ENCODE measurements around the gene FHIT.

The FHIT gene

DNA sequence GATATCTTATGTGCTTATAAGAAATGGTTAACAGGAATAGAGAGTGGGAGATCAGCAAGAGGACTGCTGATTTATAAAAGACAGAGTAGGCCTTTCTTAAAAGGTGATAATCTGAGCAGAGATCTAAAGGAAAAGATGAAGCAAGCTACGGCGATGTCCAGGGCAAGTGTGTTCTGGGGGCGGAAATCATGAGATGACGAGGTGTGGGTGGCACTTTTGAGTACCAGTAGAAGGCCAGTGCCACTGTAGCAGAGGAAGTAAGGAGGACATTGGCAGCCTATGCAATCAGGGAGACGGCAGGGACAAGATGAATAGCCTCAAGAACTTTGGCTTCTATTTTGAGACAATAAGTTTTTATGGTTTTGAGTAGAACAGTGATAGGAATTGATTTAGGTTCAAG lies 492.4 kb downstream of the FHIT start:
- Mint-ChIP-seq H3K9me3 (peaks cover 19% of the 10 kb centered on the region), H3K36me3 (ENCODE audit: low read depth) (no peaks in the 10 kb centered on the region), H3K4me3 (no peak overlapping the region), H3K27me3 (no peaks in the 10 kb centered on the region), H3K27ac (peak overlapping the region; percentile 4), H3K4me1 (ENCODE audit: low read depth) (peaks cover 46% of the 10 kb centered on the region)
- intact Hi-C loops (cut with micrococcal nuclease), result no loop called here

DNA sequence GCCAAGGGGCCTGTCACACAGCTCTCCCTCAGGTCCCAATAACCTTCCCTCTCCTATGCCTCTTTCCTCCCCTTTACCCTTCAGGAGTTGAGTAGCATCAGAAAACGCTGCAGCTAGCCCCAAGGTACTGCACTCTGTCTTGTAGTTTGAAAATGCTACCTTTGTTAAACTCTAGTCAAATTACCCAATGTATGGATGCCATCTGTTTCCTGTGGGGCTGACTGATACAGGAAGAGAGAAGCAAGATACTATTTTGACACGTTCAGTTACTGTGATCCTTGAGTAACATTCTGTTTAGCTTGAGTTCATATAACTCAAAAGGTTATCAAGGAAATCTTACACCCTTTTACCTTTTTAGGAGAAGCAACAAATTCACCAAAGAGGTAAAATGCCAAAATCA lies 493.1 kb downstream of the FHIT start:
- H3K36me3 Mint-ChIP-seq (ENCODE audit: low read depth), result no peaks in the 10 kb centered on the region
- peaks cover 19% of the 10 kb centered on the region for H3K9me3 Mint-ChIP-seq
- no peaks in the 10 kb centered on the region for H3K27me3 Mint-ChIP-seq
- intact Hi-C loops (cut with micrococcal nuclease), result no loop called here
- no peak overlapping the region for H3K4me3 Mint-ChIP-seq
- peaks cover 46% of the 10 kb centered on the region for H3K4me1 Mint-ChIP-seq (ENCODE audit: low read depth)
- H3K27ac Mint-ChIP-seq, result no peak overlapping the region

DNA sequence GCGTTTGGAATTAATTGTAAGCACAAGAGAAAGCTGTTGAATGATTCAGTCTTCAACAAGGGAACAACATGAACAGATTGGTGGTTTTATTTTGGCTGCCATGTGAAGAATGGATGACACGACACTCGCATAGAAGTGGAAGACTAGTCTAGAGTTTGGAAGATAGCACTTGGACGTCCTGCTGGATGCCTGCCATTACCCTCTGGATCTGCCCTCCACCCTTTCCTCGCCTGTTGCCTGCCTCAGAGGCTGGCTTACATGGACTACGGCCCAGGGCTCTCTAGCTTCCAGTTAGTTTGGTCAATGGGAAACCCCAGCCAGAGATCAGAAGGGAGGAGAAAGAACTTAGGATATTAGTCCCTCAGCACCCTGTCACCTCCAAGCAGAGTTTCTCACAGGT lies 493.5 kb downstream of the FHIT start:
- H3K27me3 Mint-ChIP-seq, result no peaks in the 10 kb centered on the region
- intact Hi-C loops (cut with micrococcal nuclease), result no loop called here
- H3K27ac Mint-ChIP-seq, result no peak overlapping the region
- peaks cover 19% of the 10 kb centered on the region for H3K9me3 Mint-ChIP-seq
- H3K36me3 Mint-ChIP-seq (ENCODE audit: low read depth), result no peaks in the 10 kb centered on the region
- H3K4me3 Mint-ChIP-seq, result no peak overlapping the region
- H3K4me1 Mint-ChIP-seq (ENCODE audit: low read depth), result peaks cover 46% of the 10 kb centered on the region

GRCh38 chr3:60756241-60757030 lies 494.8 kb downstream of the FHIT start:
- Mint-ChIP-seq H3K27me3 (no peaks in the 10 kb centered on the region), H3K9me3 (peaks cover 19% of the 10 kb centered on the region), H3K36me3 (ENCODE audit: low read depth) (no peaks in the 10 kb centered on the region), H3K4me1 (ENCODE audit: low read depth) (peaks cover 46% of the 10 kb centered on the region), H3K27ac (no peak overlapping the region), H3K4me3 (no peak overlapping the region)
- intact Hi-C loops (cut with micrococcal nuclease), result no loop called here

DNA sequence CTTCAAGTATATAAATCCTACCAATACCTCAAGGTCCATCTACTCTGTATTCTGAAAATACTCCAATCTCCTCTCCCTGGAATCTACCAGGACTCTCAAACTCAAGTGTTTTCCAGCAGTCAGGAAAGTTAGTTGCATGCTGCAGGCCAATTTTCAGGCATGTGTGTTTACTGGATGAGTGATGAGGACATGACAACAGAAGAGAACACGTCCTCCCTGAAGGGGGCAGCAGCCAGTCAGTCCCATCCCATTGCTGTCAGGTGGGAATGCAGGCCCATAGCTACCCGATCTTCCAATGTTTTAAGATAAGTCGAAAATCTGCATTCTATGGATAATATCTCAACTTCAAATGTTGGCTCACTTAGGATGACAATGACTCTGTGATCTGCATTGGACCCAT lies 496.2 kb downstream of the FHIT start:
- no peaks in the 10 kb centered on the region for H3K27me3 Mint-ChIP-seq
- peaks cover 42% of the 10 kb centered on the region for H3K4me1 Mint-ChIP-seq (ENCODE audit: low read depth)
- intact Hi-C loops (cut with micrococcal nuclease), result no loop called here
- H3K4me3 Mint-ChIP-seq, result no peak overlapping the region
- peaks cover 27% of the 10 kb centered on the region for H3K9me3 Mint-ChIP-seq
- no peak overlapping the region for H3K27ac Mint-ChIP-seq
- peaks cover 9% of the 10 kb centered on the region for H3K36me3 Mint-ChIP-seq (ENCODE audit: low read depth)

DNA sequence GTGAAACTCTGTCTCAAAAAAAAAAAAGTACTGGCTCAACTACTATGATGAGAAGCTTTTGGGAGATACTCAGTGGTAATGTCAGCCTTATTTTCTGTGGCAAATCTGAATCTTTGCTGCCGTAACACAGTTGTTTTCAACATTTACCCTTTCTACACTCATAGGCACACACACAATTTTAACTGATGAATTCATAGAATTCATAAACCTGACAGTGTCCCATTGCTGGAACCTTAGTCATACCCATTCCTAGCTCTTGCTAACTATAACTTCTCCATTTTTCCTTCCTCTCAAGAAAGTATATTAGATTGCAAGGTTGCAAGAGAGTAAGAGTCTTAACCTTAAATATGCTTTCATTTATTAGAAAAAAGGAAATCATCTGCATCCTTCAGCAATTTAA lies 496.6 kb downstream of the FHIT start:
- peaks cover 9% of the 10 kb centered on the region for H3K36me3 Mint-ChIP-seq (ENCODE audit: low read depth)
- H3K27ac Mint-ChIP-seq, result no peak overlapping the region
- peaks cover 27% of the 10 kb centered on the region for H3K9me3 Mint-ChIP-seq
- H3K4me1 Mint-ChIP-seq (ENCODE audit: low read depth), result peaks cover 39% of the 10 kb centered on the region
- no peak overlapping the region for H3K4me3 Mint-ChIP-seq
- no peaks in the 10 kb centered on the region for H3K27me3 Mint-ChIP-seq
- intact Hi-C loops (cut with micrococcal nuclease), result no loop called here

- H3K9me3 Mint-ChIP-seq, result peaks cover 18% of the 10 kb centered on the region
- H3K4me3 Mint-ChIP-seq, result no peak overlapping the region
- intact Hi-C loops (cut with micrococcal nuclease), result no loop called here
- no peaks in the 10 kb centered on the region for H3K27me3 Mint-ChIP-seq
- peaks cover 30% of the 10 kb centered on the region for H3K4me1 Mint-ChIP-seq (ENCODE audit: low read depth)
- H3K27ac Mint-ChIP-seq, result no peak overlapping the region
- H3K36me3 Mint-ChIP-seq (ENCODE audit: low read depth), result peaks cover 9% of the 10 kb centered on the region
These were observed 498.4 kb downstream of the FHIT start for GRCh38 chr3:60752809-60753208.

GRCh38 chr3:60746695-60747416 lies 504.4 kb downstream of the FHIT start:
- intact Hi-C loops (cut with micrococcal nuclease), result no loop called here
- H3K9me3 Mint-ChIP-seq, result peaks cover 18% of the 10 kb centered on the region
- no peak overlapping the region for H3K4me3 Mint-ChIP-seq

DNA sequence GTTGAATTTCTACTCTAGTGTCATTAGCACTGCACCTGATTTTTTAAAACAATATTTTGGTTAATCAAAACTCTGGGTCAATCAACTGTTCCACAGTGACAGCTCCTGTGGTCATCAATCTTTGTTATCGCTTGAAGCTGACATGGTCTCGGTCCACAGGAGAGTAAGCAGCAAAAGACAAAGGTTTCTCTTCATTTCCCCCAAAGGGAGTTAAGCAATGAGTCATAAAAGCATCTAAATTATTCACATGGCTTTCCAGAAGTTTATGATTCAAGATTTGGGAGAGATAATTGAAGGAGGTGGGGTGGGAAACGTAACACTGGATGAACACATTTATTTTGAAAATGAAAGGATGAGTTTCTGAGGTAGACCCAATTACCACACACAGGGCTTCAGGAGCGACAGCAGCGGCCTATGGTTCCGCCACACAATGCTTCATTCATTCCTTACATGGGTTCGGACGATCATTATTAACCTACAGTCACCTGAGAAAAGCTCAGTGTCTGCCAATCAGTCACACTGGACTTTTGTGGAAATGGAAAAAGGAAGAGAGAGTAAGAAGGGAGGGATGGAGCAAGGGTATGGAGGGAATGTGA lies 505.1 kb downstream of the FHIT start:
- peaks cover 9% of the 10 kb centered on the region for H3K36me3 Mint-ChIP-seq (ENCODE audit: low read depth)

More at GRCh38 chr3:60746695-60747416, 504.4 kb downstream of the FHIT start:
- Mint-ChIP-seq H3K27ac (no peak overlapping the region), H3K4me1 (ENCODE audit: low read depth) (peaks cover 33% of the 10 kb centered on the region), H3K36me3 (ENCODE audit: low read depth) (peaks cover 9% of the 10 kb centered on the region), H3K27me3 (no peaks in the 10 kb centered on the region)

GRCh38 chr3:60743631-60744164 lies 507.6 kb downstream of the FHIT start:
- Mint-ChIP-seq H3K9me3 (no peaks in the 10 kb centered on the region), H3K36me3 (ENCODE audit: low read depth) (no peaks in the 10 kb centered on the region), H3K4me3 (no peak overlapping the region), H3K27ac (no peak overlapping the region), H3K4me1 (ENCODE audit: low read depth) (peaks cover 26% of the 10 kb centered on the region), H3K27me3 (no peaks in the 10 kb centered on the region)
- intact Hi-C loops (cut with micrococcal nuclease), result no loop called here

More for the DNA sequence above, 505.1 kb downstream of the FHIT start:
- peaks cover 33% of the 10 kb centered on the region for H3K4me1 Mint-ChIP-seq (ENCODE audit: low read depth)
- H3K27me3 Mint-ChIP-seq, result no peaks in the 10 kb centered on the region
- intact Hi-C loops (cut with micrococcal nuclease), result no loop called here
- peaks cover 17% of the 10 kb centered on the region for H3K9me3 Mint-ChIP-seq
- H3K27ac Mint-ChIP-seq, result no peak overlapping the region
- no peak overlapping the region for H3K4me3 Mint-ChIP-seq

DNA sequence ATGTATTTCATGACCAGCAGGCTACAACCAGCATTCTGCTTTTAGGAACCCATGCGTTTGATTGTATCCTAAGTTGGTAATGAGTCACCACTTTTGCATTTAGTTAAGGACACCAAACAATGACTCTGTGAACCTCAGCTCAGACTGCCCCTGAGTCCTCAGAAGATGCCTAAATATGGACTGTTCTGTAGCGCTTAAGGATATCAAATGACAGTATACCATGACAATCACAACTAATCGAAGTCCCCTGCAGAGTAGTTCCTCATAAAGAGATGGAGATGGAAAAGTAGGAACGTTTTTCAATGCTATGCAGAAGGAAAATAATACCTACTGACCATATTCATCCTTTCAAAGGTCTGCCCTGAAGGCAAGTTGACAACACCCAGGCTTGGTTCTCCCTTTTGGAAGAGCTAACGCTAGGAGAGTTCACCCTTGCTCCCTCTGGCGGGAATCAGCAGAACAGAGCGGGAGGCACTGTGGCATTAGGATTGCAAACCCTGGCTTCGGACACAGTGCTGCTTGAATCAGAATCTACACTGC lies 508.6 kb downstream of the FHIT start:
- H3K9me3 Mint-ChIP-seq, result no peaks in the 10 kb centered on the region
- no peaks in the 10 kb centered on the region for H3K27me3 Mint-ChIP-seq
- no peaks in the 10 kb centered on the region for H3K36me3 Mint-ChIP-seq (ENCODE audit: low read depth)
- peaks cover 21% of the 10 kb centered on the region for H3K4me1 Mint-ChIP-seq (ENCODE audit: low read depth)
- H3K27ac Mint-ChIP-seq, result no peak overlapping the region
- intact Hi-C loops (cut with micrococcal nuclease), result no loop called here
- no peak overlapping the region for H3K4me3 Mint-ChIP-seq

GRCh38 chr3:60737633-60738399 lies 513.4 kb downstream of the FHIT start:
- H3K4me3 Mint-ChIP-seq, result no peak overlapping the region
- H3K27me3 Mint-ChIP-seq, result no peaks in the 10 kb centered on the region
- H3K4me1 Mint-ChIP-seq (ENCODE audit: low read depth), result no peaks in the 10 kb centered on the region
- H3K36me3 Mint-ChIP-seq (ENCODE audit: low read depth), result no peaks in the 10 kb centered on the region
- no peak overlapping the region for H3K27ac Mint-ChIP-seq
- peaks cover 8% of the 10 kb centered on the region for H3K9me3 Mint-ChIP-seq
- intact Hi-C loops (cut with micrococcal nuclease), result no loop called here

- intact Hi-C loops (cut with micrococcal nuclease), result no loop called here
- H3K9me3 Mint-ChIP-seq, result peaks cover 35% of the 10 kb centered on the region
- H3K4me1 Mint-ChIP-seq (ENCODE audit: low read depth), result no peaks in the 10 kb centered on the region
- H3K4me3 Mint-ChIP-seq, result no peak overlapping the region
- no peaks in the 10 kb centered on the region for H3K36me3 Mint-ChIP-seq (ENCODE audit: low read depth)
- no peaks in the 10 kb centered on the region for H3K27me3 Mint-ChIP-seq
- H3K27ac Mint-ChIP-seq, result no peak overlapping the region
These were observed 520.9 kb downstream of the FHIT start for GRCh38 chr3:60730371-60730770.

Data from dendritic cell treated with granulocyte-macrophage colony-stimulating factor and Interleukin-4, amounts not matched to agents 40 ng/mL and 50 ng/mL, for 4 days (primary cell).